ENCODE measurements around the gene PRDM9.

The PRDM9 gene

DNA sequence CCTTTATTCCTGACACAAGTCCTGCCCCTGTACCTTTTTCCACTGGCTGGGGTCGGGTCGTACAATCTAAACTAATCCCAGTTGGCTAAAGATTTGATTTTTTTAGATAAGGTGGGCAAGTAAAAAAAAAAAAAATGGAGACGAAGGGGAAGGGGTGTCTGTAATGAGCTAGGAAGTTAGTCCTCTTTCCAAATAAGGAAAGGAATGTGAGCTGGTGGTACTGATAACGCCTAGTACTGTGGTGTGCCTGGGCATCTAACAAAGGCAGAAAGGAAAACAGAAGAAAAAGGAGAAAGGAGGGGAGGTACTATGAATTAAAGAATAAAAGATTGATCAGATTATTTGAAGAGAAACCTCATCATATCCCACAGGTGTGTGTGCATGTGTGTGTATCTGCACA is 21.3 kb downstream of the PRDM9 start:
- no peak for DNase-seq

DNA sequence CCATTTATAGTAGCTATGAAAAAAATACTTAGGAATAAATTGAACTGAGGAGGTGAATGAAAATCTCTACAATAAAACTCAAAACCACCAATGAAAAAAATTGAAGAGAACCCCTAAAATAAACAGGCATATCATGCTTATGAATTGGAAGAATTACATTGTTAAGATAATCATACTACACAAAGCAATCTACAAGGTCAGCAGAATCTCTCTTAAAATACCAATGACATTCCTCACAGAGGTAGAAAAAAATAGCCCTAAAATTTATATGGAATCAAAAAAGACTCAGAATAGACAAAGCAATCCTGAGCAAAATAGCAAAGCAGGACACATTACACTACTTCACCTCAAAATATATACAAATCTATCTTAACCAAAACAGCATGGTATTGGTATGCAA is 23.2 kb downstream of the PRDM9 start:
- no peak for DNase-seq

DNA sequence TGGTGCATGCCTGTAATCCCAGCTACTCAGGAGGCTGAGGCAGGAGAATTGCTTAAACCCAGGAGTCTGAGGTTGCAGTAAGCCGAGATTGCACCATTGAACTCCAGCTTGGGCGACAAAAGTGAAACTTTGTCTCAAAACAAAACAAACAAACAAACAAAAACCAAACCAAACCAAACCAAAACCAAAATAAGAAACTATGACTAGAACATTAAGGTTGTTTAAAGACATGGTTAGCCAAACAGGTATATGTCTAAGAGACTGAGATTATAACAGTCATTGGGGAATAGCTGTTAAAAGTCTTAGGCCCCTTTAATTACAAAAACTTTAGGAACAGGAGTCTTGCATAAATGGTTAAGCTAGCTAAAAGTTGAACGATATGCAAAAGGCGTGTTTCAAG is 63.6 kb downstream of the PRDM9 start:
- DNase-seq = no peak

Data from CD4-positive, alpha-beta T cell treated with Interleukin-17A for 4 hours (primary cell).